Kidney (tissue), 14 donors: ENCODE results near the gene FHIP2A. TPM values are rescaled to one million over a fixed set of nuclear protein-coding genes. Genes with fewer than 3 reads are reported as not detected.
"Not testable (repeated sequence)": the region's sequence is repeated elsewhere in the genome, so short reads cannot be mapped to it uniquely, and the experiment has no call there.

Experiments used
- DNase-seq, 5 donors: peaks; one replicate each; pipeline ENCODE4 v3.0.0-alpha.2; 2013 to 2020
- FAIRE-seq: peaks from 2 replicates; lab custom pipeline; 2012; peaks lifted over from hg19 to GRCh38; lab: Jason Lieb, UNC
- H3K27ac ChIP-seq, 2 donors: one replicate each; pipeline ENCODE4 v1.7.0; 2013; ENCODE audit warnings: low read depth in 2 of 2, low read length in 2 of 2, inconsistent platforms in 1 of 2
- H3K27me3 ChIP-seq: one replicate; pipeline ENCODE4 v1.7.1; 2013; ENCODE audit warnings: low read length, inconsistent platforms; ENCODE audit not compliant: control insufficient read depth, insufficient read depth
- H3K36me3 ChIP-seq, 3 donors: one replicate each; pipeline versions ENCODE4 v1.7.0 to v1.7.1; 2013; ENCODE audit warnings: low read length in 3 of 3, control low read depth in 1 of 3, inconsistent platforms in 1 of 3; ENCODE audit not compliant: insufficient read depth in 3 of 3, control insufficient read depth in 2 of 3
- H3K4me1 ChIP-seq, 3 donors: one replicate each; pipeline versions ENCODE4 v1.7.0 to v1.7.1; 2013; ENCODE audit warnings: low read length in 3 of 3, inconsistent platforms in 1 of 3, low read depth in 1 of 3; ENCODE audit not compliant: control insufficient read depth in 2 of 3, insufficient read depth in 2 of 3
- H3K4me3 ChIP-seq, 3 donors: one replicate each; pipeline versions ENCODE4 v1.7.0 to v1.8.1; 2013; ENCODE audit warnings: low read length in 3 of 3, control low read depth in 1 of 3, inconsistent platforms in 1 of 3
- H3K9ac ChIP-seq, 3 donors: one replicate each; pipeline versions ENCODE4 v1.7.0 to v1.7.1; 2013; ENCODE audit warnings: low read length in 3 of 3, control low read depth in 1 of 3, inconsistent platforms in 1 of 3
- H3K9me3 ChIP-seq, 3 donors: one replicate each; pipeline versions ENCODE4 v1.7.0 to v1.7.1; 2013; ENCODE audit warnings: low read length in 3 of 3, control low read depth in 1 of 3, inconsistent platforms in 1 of 3; ENCODE audit not compliant: control insufficient read depth in 2 of 3, insufficient read depth in 1 of 3
- CTCF ChIP-seq: IDR thresholded peaks from 3 replicates; pipeline ENCODE4 v1.5.1; 2012; ENCODE audit warnings: mild to moderate bottlenecking, moderate library complexity, borderline replicate concordance; ENCODE audit not compliant: insufficient read depth; ENCODE audit errors: extremely low read depth
- intact Hi-C: fragments of 100-400 bp; cut with DNase I; formaldehyde crosslinking; loops from one replicate; pipeline ENCODE4 v1.11.1; 2022
- polyA plus RNA-seq: library from polyadenylated mRNA; stranded (reverse); fragments of 350-450 nt; fragmentation: Illumina TruSeq; extraction: RNeasy Lipid Tissue Mini Kit (QIAGEN cat#74804); gene quantifications from one replicate; pipeline ENCODE4 v1.2.3, GENCODE V29; 2014; ENCODE audit warnings: low read depth, low replicate concordance; ENCODE audit not compliant: insufficient read depth
- total RNA-seq: library from RNA; stranded (reverse); fragmentation: NEBNext Ultra II Directional; extraction: Animal tissue kit (Norgen Biotek cat#: 25700); gene quantifications from one replicate; pipeline ENCODE4 v1.2.1, GENCODE V29; 2021
- donor health status: control.
- donor health status: control.
- donor health status: control.
- donor health status: control.
- donor health status: control.
- donor health status: DM: yes; HTN: yes; CAD: no.
- donor health status: Normal renal cell carcinoma (clear cell type).

The FHIP2A gene
- total and polyA plus RNA-seq, 2 donors from 2014 or later = 5.2 to 26.2 TPM

- no peaks in the 10 kb centered on the region for H3K9me3 ChIP-seq
- intact Hi-C loops = no loop called here
- no peak overlapping the region for H3K4me3 ChIP-seq
- no peak for TF ChIP-seq CTCF
- H3K9ac ChIP-seq = no peak overlapping the region
- H3K27me3 ChIP-seq = no peaks in the 10 kb centered on the region
- H3K4me1 ChIP-seq = no peaks in the 10 kb centered on the region
- DNase-seq (no peak), FAIRE-seq (no peak)
- no peaks in the 10 kb centered on the region for H3K36me3 ChIP-seq
- H3K27ac ChIP-seq = peak overlapping the region in 1 of 2 donors; percentile 6
These were observed 40.9 kb upstream of the FHIP2A start for GRCh38 chr10:114780577-114781184.

- Histone ChIP-seq H3K36me3 (no peaks in the 10 kb centered on the region), H3K4me1 (no peaks in the 10 kb centered on the region), H3K27ac (no peak overlapping the region), H3K4me3 (no peak overlapping the region), H3K9ac (no peak overlapping the region), H3K27me3 (no peaks in the 10 kb centered on the region), H3K9me3 (no peaks in the 10 kb centered on the region)
- no peak for TF ChIP-seq CTCF
- DNase-seq (no peak), FAIRE-seq (no peak)
- intact Hi-C loops = no loop called here
These were observed 38.9 kb upstream of the FHIP2A start for GRCh38 chr10:114782666-114783065.

GRCh38 chr10:114783686-114784085 is 37.9 kb upstream of the FHIP2A start:
- no peaks in the 10 kb centered on the region for H3K4me1 ChIP-seq
- no peaks in the 10 kb centered on the region for H3K9me3 ChIP-seq
- no peak for DNase-seq
- FAIRE-seq = no peak
- no peak overlapping the region for H3K9ac ChIP-seq
- no peak overlapping the region for H3K27ac ChIP-seq
- H3K4me3 ChIP-seq = no peak overlapping the region
- no peaks in the 10 kb centered on the region for H3K36me3 ChIP-seq
- intact Hi-C loops = no loop called here
- no peaks in the 10 kb centered on the region for H3K27me3 ChIP-seq
- TF ChIP-seq CTCF = no peak

GRCh38 chr10:114786492-114786891 is 35.1 kb upstream of the FHIP2A start:
- DNase-seq (peak in 2 of 5 donors; percentile 12 to 55), FAIRE-seq (peak; percentile 95)
- H3K27ac ChIP-seq, intact Hi-C loops, H3K9ac ChIP-seq, H3K4me3 ChIP-seq, H3K4me1 ChIP-seq, H3K27me3 ChIP-seq, H3K9me3 ChIP-seq, H3K36me3 ChIP-seq: not testable (repeated sequence)
- TF ChIP-seq CTCF = peak; percentile 68

- H3K27me3 ChIP-seq, H3K4me3 ChIP-seq, H3K4me1 ChIP-seq, H3K27ac ChIP-seq, intact Hi-C loops, H3K36me3 ChIP-seq, DNase-seq, H3K9me3 ChIP-seq, H3K9ac ChIP-seq, FAIRE-seq: not testable (repeated sequence)
These were observed 34.4 kb upstream of the FHIP2A start for GRCh38 chr10:114787131-114787530.
